Large intestine (tissue), 3 donors: ENCODE results near the gene CEP68. TPM values are rescaled to one million over a fixed set of nuclear protein-coding genes. Genes with fewer than 3 reads are reported as not detected.
"Not testable (repeated sequence)": the region's sequence is repeated elsewhere in the genome, so short reads cannot be mapped to it uniquely, and the experiment has no call there.

Experiments used
- DNase-seq, 2 donors: peaks; one replicate each; pipeline versions ENCODE4 v3.0.0 to v3.0.0-alpha.2; 2013
- H3K27ac ChIP-seq: one replicate; pipeline ENCODE4 v1.5.1; 2013; ENCODE audit warnings: low read length
- H3K27me3 ChIP-seq: 2 replicates; pipeline ENCODE4 v1.6.1; 2013; ENCODE audit warnings: low read length; ENCODE audit not compliant: control insufficient read depth, insufficient read depth
- H3K36me3 ChIP-seq: 2 replicates; pipeline ENCODE4 v1.6.1; 2013; ENCODE audit warnings: low read length; ENCODE audit not compliant: control insufficient read depth, insufficient read depth
- H3K4me1 ChIP-seq: one replicate; pipeline ENCODE4 v1.6.1; 2013; ENCODE audit warnings: low read length; ENCODE audit not compliant: control insufficient read depth, insufficient read depth
- H3K4me3 ChIP-seq: one replicate; pipeline ENCODE4 v1.5.1; 2013; ENCODE audit warnings: low read length
- H3K9me3 ChIP-seq: one replicate; pipeline ENCODE4 v1.6.1; 2013; ENCODE audit warnings: mild to moderate bottlenecking, low read depth, low read length, moderate library complexity; ENCODE audit not compliant: control insufficient read depth
- WGBS: methylation state at CpG from one replicate; pipeline ENCODE4 v1.1.5; 2013; ENCODE audit warnings: low lambda C conversion rate; ENCODE audit not compliant: insufficient coverage; 5-methylcytosine and 5-hydroxymethylcytosine counted together
- polyA plus RNA-seq: library from polyadenylated mRNA; unstranded; fragments of 120-200 nt; gene quantifications from one replicate; pipeline ENCODE4 v1.2.1, GENCODE V29; 2013

Gene CEP68
- polyA plus RNA-seq, 1 donor = 11.9 TPM

GRCh38 chr2:65030476-65031332 lies 25.5 kb upstream of the CEP68 start:
- peaks cover 18% of the 10 kb centered on the region for H3K4me1 ChIP-seq
- H3K4me3 ChIP-seq = no peak overlapping the region
- H3K9me3 ChIP-seq = no peaks in the 10 kb centered on the region
- peak overlapping the region; percentile 69 for H3K27ac ChIP-seq
- no peaks in the 10 kb centered on the region for H3K27me3 ChIP-seq
- 52% methylated on average over 5 of the region's 11 CpGs for WGBS
- H3K36me3 ChIP-seq = no peaks in the 10 kb centered on the region
- no peak for DNase-seq

- Histone ChIP-seq H3K4me3 (no peak overlapping the region), H3K4me1 (peaks cover 18% of the 10 kb centered on the region), H3K36me3 (no peaks in the 10 kb centered on the region), H3K27ac (peak overlapping the region; percentile 80), H3K9me3 (no peaks in the 10 kb centered on the region), H3K27me3 (no peaks in the 10 kb centered on the region)
- WGBS = no CpG with 5 or more reads among the region's 8 CpGs
- peak; percentile 52 to 83 for DNase-seq
Measured at GRCh38 chr2:65031341-65032018, 24.7 kb upstream of the CEP68 start.

GRCh38 chr2:65032019-65032975 lies 23.9 kb upstream of the CEP68 start:
- Histone ChIP-seq H3K36me3 (no peaks in the 10 kb centered on the region), H3K27ac (peak overlapping the region; percentile 80), H3K4me3 (no peak overlapping the region), H3K9me3 (no peaks in the 10 kb centered on the region), H3K27me3 (no peaks in the 10 kb centered on the region), H3K4me1 (peaks cover 18% of the 10 kb centered on the region)
- no CpG with 5 or more reads among the region's 13 CpGs for WGBS
- DNase-seq = peak in 1 of 2 donors; percentile 48

GRCh38 chr2:65033178-65033577 lies 23.0 kb upstream of the CEP68 start:
- Histone ChIP-seq H3K27ac (no peak overlapping the region), H3K4me1 (peaks cover 18% of the 10 kb centered on the region)

GRCh38 chr2:65033667-65034066 lies 22.5 kb upstream of the CEP68 start:
- H3K27me3 ChIP-seq, H3K36me3 ChIP-seq, DNase-seq, H3K27ac ChIP-seq, H3K9me3 ChIP-seq, H3K4me3 ChIP-seq: not testable (repeated sequence)
- no CpG with 5 or more reads among the region's 4 CpGs for WGBS
- H3K4me1 ChIP-seq = peaks cover 18% of the 10 kb centered on the region

More at GRCh38 chr2:65033178-65033577, 23.0 kb upstream of the CEP68 start:
- no peak for DNase-seq
- Histone ChIP-seq H3K9me3 (no peaks in the 10 kb centered on the region), H3K4me3 (no peak overlapping the region), H3K27me3 (no peaks in the 10 kb centered on the region), H3K36me3 (no peaks in the 10 kb centered on the region)
- no CpG with 5 or more reads among the region's 4 CpGs for WGBS

GRCh38 chr2:65035351-65035943 lies 20.8 kb upstream of the CEP68 start:
- Histone ChIP-seq H3K27me3 (no peaks in the 10 kb centered on the region), H3K4me3 (no peak overlapping the region), H3K4me1 (peaks cover 18% of the 10 kb centered on the region), H3K36me3 (no peaks in the 10 kb centered on the region), H3K9me3 (no peaks in the 10 kb centered on the region), H3K27ac (no peak overlapping the region)
- 100% methylated on average over 2 of the region's 6 CpGs for WGBS
- DNase-seq = no peak

- no peaks in the 10 kb centered on the region for H3K36me3 ChIP-seq
- H3K4me3 ChIP-seq = no peak overlapping the region
- no peaks in the 10 kb centered on the region for H3K9me3 ChIP-seq
- WGBS = 71% methylated on average over 1 of the region's 3 CpGs
- H3K4me1 ChIP-seq = peaks cover 5% of the 10 kb centered on the region
- no peaks in the 10 kb centered on the region for H3K27me3 ChIP-seq
- DNase-seq = no peak
- no peak overlapping the region for H3K27ac ChIP-seq
Measured at GRCh38 chr2:65037178-65037577, 19.0 kb upstream of the CEP68 start.

GRCh38 chr2:65039640-65040039 lies 16.6 kb upstream of the CEP68 start:
- H3K4me3 ChIP-seq = no peak overlapping the region
- peaks cover 2% of the 10 kb centered on the region for H3K9me3 ChIP-seq
- H3K36me3 ChIP-seq = no peaks in the 10 kb centered on the region
- DNase-seq = no peak
- no peaks in the 10 kb centered on the region for H3K27me3 ChIP-seq
- H3K27ac ChIP-seq = no peak overlapping the region
- H3K4me1 ChIP-seq = no peaks in the 10 kb centered on the region
- no CpG with 5 or more reads among the region's 3 CpGs for WGBS

- H3K36me3 ChIP-seq = no peaks in the 10 kb centered on the region
- 90% methylated on average over 2 of the region's 13 CpGs for WGBS
- no peak overlapping the region for H3K4me3 ChIP-seq
- no peaks in the 10 kb centered on the region for H3K27me3 ChIP-seq
- peaks cover 2% of the 10 kb centered on the region for H3K9me3 ChIP-seq
- no peak overlapping the region for H3K27ac ChIP-seq
- H3K4me1 ChIP-seq = no peaks in the 10 kb centered on the region
- DNase-seq = peak; percentile 64 to 71
Measured at GRCh38 chr2:65040400-65041261, 15.6 kb upstream of the CEP68 start.
